Measurements from ENCODE around the gene CREBBP. TPM values are rescaled to one million over a fixed set of nuclear protein-coding genes. Genes with fewer than 3 reads are reported as not detected.

Gene CREBBP
- total RNA-seq, 1 donor from 2014 or later, result 104 TPM

DNA sequence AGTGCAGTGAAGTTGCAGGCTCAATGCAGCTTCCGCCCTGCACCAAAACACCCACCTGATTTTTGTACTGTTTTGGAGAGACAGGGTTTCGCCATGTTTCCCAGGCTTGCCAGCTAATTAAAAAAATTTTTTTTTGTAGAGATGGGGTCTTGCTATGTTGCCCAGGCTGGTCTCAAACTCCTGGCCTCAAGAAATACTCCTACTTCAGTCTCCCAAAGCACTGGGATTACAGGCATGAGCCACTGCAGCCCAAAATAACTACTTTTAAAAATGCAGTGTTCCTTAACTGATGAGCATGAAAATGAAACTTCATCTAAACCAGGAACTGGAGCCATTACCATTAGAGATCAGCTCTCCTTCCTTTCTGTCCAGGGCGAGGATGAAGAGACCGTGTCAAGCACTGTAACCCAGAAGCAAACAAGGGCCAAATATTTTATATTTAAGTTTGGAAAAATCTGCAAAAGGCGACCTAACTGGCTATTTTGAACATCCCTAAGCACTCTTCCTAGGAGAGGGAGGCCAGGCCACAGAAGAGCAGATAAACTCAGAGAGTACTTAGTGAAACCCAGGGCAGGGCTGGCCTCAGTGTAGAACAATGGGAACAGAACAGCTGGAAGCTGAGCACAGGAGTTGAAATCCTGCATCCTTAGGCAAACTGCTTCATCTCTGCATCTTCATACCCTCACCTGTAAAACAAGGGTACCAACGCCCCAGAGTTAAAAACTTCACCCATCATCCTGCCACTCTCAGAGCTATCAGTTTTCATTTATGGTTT is 24.0 kb downstream of the CREBBP start:
- DNase-seq (ENCODE audit: low spot score), result no peak

DNA sequence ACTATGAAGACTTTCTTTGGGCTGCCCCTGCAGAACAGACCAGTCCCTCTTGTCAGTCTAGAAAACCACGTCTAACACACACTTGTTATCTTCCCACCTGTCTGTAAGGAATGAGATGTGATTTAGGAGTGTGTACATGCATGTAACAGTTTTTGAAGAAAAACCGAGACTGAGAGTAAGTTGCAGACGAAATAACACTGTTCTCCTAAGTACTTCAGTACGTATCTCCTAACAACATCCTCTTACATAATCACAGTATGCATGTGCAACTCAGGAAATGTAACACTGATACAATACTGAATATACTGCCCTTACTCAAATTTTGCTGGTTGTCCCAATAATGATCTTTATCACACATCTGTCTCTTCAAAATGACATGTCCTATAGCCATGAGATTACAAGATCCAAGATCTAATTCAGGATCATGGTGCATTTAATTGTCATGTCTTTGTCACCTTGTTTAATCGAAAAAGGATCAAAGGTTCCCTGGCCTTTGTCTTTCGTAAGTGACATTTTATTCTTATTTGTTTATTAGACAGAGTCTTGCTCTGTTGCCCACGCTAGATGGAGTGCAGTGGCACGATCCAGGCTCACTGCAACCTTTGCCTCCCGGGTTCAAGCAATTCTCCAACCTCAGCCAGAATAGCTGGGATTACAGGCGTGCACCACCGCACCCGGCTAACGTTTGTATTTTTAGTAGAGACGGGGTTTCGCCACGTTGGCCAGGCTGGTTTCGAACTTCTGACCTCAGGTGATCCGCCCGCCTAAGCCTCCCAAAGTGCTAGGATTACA is 25.6 kb downstream of the CREBBP start:
- no peak for DNase-seq (ENCODE audit: low spot score)

DNA sequence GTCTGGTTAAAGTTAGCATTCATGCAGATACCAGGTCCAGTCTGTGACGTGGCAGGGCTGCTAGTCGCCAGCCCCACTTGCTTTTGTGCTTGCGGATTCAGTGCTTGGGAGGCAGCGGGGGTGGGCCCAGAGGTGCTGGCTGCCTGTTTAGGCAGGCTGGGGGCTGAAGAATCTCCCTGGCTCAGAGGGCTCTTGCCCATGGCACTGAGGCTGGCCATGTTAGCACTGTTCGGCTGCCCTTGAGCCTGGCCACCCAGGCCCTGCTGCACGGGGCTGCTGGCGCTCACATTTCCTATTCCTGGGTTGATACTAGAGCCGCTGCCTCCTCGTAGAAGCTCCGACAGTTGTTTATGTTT is 30.0 kb downstream of the CREBBP start:
- DNase-seq (ENCODE audit: low spot score), result no peak

DNA sequence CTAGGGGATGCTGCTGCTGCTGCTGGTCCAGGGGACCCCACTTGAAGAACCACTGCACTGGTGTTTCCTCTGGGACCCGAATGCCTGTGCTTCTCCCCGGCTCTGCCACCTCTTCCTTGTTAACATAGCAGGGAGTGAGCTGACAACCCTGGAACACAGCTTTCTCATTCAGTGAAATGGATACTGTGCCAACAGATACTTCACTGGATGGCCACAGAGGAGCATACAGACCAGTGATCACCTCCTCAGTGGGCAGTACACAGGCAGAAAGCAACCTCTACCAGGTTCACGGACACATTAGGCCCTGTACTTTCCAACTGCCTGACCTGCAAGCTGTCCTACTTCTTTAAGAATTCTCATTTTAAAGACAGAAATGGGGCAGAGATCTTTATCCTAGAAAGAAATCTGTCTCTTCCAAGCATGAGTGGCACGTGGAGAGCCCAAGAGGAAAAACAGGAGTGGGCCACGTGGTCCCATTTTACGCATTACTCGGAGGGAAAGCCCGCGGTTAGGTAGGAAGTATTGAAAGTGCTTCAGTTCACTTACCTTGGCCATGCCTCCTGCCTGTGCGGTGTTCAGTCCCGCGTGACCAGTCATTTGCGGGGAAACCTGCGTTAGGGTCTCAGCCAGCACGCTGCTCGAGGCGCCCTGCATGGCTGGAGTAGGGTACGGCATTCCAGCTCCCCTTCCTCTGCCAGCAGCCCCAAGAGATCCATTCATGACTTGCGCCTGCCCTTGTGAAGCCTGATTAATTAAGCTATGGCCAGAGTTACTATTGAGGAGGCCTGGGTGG is 30.6 kb downstream of the CREBBP start:
- no peak for DNase-seq (ENCODE audit: low spot score)

DNA sequence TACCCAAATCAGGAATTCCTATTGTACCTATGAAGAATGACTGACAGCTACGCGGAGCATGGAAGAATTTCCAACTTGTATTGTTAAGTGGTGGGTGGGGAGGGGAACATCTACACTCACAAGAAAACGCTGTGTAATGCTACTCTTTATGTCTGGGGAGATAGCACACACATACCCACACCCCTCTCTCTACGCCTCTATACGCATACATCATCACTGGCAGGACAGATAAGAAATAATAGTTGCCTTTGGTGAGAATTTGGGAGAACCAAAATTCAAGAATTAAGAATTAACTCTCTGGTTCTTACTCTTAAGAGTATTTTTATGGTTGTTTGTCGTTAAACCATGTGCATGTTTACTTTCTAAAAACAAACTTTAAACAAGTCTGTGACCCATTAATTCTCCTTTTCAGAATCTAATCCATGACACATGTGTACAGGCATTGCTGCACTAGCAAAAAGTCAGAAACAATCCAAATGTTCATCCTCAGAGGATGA is 33.9 kb downstream of the CREBBP start:
- DNase-seq (ENCODE audit: low spot score), result no peak

DNA sequence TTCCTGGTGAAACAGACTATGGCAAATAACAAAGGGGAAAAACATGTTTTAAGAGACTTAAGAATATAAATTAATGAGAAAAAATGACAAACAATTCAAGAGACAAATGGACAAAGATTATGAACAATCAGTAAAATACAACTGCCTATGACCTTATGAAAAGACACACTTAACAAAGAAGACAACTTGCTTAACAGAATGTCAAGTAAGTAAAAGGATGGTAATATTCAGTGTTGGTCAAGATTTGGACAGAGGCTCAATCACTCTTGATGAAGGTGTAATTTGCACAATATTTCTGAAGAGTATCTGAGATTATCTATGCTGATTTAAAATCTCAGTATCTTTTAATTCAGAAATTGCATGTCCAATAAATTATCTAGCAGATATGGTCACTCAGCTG is 34.4 kb downstream of the CREBBP start:
- DNase-seq (ENCODE audit: low spot score), result no peak

DNA sequence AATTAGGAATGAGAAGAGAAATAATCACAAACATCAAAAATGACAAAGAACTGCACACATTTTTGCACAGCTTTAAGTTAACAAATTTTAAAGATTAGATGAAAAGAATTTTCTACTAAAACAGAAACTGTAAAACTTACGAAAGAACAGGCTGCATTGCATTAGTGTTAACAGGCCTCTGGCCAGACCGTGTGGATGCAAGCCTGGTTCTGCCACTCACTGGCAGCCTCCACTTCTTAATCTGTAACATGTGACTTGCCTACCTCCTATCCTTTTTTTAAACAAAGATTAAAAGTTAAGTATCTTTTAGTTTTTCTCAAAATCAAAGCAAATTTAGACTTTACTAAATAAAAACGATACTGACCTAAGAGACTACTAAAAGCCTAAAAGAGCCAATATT is 37.5 kb downstream of the CREBBP start:
- DNase-seq (ENCODE audit: low spot score), result no peak

DNA sequence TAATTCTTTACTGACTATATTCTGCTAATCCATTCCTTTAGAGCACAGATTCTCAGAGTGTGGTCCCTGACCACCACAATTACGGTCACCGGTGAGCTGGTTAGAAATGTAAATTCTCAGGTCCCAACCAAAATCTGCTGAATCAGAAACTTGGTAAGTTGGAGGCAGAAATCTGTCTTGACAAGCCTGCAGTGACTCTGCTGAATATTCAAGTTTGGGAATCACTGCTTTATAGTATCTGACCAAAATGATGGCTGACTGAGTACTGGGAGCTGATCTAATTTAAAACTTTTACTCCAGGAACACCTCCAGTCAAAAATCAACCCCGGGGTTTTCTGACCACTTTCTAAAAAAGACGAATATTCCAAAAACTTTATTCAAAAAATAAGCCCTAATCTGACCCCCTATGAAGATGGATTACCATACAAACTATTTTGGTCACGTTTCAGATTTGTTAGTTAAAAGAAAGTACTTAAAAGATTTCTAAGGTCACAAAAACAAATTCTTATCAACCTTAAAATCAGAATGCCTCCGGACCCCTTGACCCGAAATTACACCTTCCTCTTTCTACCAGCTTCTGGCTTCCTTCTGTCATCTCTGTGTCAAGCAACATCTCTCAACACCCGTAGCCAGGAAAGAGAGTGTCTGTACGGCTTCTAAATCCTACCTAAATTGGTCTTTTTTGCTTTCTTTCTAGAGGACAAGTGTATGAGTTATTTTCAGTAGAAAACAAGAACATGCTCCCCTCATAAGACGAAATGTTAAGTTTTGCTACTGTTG is 38.6 kb downstream of the CREBBP start:
- no peak for DNase-seq (ENCODE audit: low spot score)

DNA sequence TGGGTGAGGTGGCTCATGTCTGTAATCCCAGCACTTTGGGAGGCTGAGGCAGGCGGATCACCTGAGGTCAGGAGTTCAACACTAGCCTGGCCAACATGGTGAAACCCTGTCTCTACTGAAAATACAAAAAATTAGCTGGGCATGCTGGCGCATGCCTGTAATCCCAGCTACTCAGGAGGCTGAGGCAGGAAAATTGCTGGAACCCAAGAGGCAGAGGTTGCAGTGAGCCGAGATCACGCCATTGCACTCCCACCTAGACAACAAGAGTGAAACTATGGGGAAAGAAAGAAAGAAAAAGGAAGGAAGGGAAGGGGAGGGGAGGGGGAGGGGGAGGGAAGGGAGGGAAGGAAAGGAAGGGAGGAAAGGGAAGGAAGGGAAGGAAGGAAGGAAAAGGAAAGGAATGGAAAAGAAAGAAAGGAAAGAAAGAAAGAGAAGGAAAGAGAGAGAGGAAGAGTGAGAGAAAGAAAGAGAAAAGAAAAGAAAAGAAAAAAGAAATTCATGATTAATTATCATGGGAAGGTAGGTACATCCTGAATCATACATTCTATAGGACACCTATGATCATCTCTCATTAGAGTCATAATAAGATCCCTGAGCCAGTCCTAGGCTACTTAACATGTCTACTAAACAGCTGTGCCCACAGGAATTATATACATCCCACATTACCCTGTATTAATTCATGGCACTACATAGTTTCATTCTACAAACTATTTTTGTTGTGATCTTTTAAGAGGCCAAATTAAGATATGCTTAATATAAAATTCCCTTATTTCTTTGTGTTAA is 40.9 kb downstream of the CREBBP start:
- no peak for DNase-seq (ENCODE audit: low spot score)

DNA sequence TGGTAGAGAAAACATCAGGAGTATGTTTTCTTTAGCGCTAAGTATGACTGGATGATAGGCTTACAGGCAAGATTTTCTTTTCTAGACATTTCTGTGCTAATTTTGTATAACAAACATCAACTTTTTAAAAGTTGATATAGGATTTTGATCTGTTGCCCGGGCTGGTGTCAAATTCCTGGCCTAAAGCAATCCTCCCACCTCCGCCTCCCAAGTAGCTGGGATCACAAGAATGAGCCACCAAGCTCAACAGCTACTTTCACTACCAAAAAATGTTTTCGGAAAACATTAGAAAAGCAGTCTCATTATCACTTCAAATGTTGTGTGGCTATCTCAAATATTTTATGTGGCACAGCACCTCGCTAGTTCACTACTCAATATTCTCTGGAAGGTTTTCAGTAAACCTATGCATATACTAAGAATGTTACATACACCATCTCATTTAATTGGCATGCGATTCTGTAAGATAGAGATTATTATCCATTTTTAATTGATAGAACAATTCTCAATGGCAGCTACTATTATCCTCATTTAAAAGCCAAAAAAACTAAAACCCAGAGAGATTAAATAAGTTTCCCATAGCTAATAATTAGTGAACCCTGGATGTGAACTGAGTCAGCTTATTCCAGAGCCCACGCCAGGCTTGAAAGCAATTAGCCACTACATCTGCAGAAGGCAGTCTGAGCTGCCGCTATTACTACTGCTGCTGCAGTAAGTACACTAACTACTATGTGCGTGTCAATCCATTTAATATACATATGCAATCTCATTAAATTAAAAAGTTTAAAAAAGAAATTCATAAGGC is 41.7 kb downstream of the CREBBP start:
- DNase-seq (ENCODE audit: low spot score), result no peak

DNA sequence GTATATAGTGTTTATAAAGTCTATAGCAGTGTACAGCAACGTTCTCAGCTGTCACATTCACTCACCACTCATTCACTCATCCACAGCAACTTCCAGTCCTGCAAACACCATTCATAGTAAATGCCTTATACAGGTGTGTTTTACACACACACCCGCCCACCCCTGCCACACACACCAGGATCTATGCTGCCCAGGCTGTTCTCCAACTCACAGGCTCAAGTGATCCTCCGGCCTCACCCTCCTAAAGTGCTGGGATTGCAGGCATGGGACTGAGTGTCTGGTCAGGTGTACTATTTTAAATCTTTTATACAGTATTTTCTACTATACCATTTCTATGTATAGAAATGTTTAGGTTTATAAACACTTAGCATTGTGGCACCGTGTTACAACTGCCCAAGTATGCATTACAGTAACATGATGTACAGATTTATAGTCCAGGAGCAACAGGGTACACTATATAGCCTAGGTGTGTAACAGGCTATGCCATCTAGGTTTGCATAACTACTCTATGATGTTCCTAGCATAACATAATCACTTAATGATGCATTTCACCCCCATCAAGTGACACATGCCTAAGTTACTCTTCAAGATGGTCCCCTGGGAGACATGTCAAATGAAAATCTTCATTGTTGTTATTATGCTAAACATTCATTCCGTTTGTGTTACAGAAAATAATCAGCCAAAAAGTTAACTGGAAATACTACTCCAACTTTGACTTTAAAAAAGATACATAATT is 42.5 kb downstream of the CREBBP start:
- no peak for DNase-seq (ENCODE audit: low spot score)

DNA sequence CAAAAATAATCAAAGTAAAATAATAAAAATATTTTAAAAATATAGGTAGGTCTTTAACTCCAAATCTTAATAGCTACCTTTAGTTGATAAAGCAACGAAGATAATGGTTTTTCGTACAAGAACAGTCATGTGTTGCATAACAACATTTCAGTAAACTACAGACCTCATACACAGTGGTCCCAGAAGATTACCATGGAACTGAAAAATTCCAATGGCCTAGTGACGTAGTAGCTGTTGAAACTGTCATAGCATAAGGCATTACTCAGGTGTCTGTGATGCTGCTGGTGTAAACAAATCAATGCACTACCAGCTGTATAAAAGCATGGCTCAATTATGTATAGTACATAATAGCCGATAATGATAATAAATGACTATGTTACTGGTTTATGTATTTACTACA is 43.9 kb downstream of the CREBBP start:
- DNase-seq (ENCODE audit: low spot score), result no peak

DNA sequence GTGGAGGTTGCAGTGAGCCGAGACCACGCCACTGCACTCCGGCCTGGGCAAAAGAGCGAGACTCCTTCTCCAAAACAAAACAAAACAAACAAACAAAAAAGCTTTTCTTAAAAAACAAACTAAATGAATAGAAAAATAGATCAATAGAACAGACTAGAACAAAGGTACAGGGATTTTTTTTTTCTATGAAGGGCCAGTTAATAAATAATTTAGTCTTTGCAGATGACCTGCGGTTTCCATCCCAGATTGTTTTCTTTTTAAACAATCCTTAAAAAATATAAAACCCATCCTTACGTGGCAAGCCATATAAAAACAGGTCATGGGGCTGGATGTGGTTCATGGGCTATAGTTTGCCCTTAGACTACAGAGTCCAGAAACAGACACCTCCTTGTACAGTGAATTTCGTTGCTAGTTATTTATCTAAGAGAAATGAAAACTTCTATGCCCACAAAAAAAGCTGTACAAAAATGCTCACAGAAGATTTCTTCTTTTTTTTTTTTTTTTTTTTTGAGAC is 45.4 kb downstream of the CREBBP start:
- DNase-seq (ENCODE audit: low spot score), result no peak

DNA sequence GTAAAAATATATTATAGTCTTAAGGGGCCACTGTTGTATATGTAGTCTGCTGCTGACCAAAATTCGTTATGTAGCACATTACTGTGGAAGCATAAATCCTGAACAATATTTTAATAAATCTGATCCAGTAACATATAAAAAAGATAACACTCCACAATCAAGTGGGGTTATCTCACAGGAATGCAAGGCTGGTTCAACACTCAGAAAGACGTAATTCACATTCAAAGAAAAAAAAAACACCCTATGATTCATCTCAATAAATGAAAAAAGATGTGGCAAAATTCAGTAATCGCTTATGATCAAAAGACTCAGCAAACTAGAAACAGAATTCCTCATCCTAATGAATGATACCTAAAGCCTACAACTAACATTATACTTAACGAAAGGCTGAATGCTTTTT is 47.8 kb downstream of the CREBBP start:
- no peak for DNase-seq (ENCODE audit: low spot score)

DNA sequence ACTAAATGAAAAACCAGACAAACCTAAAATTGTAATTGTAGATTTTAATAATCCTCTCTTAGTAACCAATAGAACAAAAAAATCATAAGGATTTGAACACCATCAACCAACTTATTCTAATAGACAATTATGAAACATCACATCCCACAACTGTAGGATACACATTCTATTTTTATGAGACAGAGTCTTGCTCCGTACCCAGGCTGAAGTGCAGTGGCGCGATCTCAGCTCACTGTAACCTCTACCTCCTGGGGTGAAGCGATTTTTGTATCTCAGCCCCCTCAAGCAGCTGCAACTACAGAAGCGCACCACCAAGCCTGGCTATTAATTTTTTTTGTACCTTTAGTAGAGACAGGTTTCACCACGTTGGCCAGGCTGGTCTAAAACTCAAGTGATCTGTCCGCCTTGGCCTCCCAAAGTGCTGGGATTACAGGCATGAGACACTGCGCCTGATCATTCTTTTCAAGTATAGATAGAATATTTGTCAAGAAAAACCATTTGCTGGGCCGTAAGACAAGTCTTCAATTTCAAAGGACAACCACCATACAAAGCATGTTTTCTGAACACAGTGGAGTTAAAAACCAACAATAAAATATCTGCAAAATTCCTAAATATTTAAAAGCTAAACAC is 49.8 kb downstream of the CREBBP start:
- no peak for DNase-seq (ENCODE audit: low spot score)

DNA sequence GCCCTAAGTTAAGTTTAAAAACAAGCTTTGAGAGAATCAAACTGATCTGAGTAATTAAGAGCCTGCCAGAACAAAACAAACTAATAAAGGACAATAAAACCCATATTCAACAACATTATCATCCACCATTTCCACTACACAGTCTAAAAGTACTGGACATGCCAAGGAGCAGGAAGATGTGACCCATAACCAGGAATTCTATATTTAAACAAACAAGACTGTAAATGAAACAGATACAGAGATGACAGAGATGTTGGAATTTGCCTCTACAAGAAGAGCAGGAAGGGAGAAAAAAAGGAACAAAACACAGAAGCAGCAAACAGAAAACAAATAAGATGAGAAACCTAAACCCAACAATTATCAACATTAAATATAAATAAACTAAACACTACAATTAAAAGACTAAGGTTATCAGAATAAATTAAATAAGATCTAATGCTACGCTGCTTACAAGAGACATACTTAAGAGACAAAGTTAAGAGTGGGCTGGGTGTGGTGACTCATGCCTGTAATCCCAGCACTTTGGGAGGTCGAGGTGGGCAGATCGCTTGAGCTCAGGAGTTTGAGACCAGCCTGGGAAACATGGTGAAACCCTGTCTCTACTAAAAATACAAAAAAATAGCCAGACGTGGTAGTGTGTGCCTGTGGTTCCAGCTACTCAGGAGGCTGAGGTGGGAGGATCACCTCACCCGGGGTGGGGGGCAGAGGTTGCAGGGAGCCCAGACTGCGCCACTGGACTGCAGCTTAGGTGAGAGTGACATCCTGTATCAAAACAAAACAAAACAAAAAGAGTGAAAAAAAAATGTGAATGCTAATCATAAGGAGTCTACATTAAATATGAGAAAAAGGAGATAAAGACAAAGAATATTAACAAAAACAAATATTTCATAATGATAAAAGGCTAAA is 50.6 kb downstream of the CREBBP start:
- no peak for DNase-seq (ENCODE audit: low spot score)

DNA sequence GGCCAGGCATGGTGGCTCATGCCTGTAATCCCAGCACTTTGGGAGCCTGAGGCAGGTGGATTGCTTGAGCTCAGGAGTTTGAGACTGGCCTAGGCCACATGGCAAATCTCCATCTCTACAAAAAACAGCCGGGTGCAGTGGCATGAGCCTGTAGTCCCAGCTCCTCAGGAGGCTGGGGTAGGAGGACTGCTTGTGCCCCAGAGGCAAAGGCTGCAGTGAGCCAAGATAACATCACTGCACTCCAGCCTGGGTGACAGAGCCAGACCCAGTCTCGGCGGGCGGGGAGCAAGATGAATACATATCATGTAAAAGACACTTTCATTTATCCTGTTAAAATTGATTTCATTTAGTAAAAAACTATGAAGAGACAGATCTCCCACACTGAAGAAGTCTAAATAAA is 54.6 kb downstream of the CREBBP start:
- DNase-seq (ENCODE audit: low spot score), result no peak

Measured in ureter (tissue), 1 donor.